GM19025 (cell line): ENCODE data around the gene ELL2.
"Not testable (repeated sequence)": the region's sequence is repeated elsewhere in the genome, so short reads cannot be mapped to it uniquely, and the experiment has no call there.

ENCODE experiments used
- ATAC-seq: cut with Tn5 transposase; IDR thresholded peaks from one replicate; pipeline ENCODE4 v1.9.1; 2021; ENCODE audit warnings: mild to moderate bottlenecking, low read depth, moderate library complexity; ENCODE audit not compliant: unreplicated experiment

ELL2 gene

DNA sequence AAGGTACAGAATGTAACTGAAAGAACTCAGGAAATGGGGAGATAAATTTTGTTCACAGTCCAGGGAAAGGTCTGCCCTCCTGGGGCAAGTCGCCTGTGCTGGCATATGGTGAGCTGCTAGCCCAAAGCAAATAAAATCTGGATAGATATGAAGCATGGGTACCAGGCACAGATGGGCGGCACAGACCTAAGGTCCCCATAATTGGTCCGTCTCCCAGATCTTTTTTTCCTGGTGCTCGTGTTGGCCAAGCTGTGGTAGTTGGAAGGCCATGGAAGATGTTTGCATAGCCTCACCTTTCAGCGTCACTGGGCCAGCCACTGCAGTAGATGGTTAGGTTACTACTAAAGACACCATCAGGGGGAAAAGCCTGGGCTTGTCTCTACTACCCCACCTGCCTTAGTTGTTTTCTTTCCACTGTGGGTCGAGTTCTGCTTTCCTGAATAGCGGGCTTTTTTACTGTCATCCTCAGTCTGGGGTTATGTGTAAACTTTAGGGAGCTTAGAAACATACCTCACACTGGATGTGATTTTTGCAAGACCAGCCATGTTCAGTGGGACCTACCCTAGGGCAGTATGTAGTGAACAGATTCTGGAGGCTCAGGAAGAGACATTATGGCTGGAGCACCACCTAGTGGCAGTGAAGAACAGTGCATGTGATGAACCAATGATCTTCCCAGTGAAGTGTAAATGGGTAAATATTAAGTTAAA lies 114.9 kb downstream of the ELL2 start:
- peak; percentile 53 for ATAC-seq

DNA sequence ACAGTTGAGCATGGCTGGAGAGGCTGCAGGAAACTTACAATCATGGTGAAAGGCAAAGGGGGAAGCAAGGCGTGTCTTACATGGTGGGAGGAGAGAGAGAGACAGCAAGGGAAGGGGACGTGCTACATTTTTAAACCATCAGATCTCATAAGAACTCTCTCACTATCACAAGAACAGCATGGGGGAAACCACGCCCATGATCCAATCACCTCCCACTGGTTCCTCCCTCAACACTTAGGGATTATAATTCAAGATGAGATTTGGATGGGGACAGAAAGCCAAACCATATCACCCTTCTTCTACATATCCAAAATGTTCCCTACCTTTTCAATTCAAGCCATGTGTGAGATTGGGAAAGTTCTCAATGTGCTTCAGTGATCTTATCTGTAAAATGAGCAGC lies 116.3 kb downstream of the ELL2 start:
- ATAC-seq, result no peak

GRCh38 chr5:95843733-95844223 lies 117.9 kb downstream of the ELL2 start:
- no peak for ATAC-seq

DNA sequence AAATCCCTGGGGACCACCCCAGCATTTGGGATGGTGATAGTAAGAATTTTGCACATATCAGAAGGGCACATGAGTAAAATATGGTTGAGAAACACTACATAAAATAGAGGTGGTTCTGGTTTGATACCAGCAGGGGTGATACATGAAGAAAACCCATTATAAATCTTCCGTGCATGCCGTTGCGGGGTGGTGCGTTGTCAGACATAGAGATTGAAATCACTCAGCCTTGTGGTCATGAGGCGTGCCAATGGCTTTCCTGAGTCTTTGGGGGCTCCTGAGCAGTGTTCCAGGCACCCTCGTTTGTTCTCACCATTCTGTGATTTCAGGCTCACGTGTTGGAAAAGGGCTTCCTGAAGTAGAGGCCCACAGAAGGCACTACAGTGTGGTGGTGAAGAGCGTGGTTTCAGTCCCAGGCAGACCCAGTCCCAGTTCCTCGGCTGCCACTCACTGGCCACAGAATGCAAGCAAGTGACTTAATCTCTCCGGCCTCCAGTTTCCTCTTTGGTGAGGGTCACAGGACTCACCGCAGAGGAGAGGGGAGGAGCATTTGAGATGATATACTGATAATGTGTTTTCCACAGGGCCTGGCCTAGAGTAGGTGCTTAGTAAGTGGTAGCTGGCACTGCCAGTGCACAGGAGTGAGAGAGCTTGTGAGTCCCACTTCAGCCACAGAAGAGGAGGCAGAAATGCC lies 118.7 kb downstream of the ELL2 start:
- ATAC-seq, result peak; percentile 93

DNA sequence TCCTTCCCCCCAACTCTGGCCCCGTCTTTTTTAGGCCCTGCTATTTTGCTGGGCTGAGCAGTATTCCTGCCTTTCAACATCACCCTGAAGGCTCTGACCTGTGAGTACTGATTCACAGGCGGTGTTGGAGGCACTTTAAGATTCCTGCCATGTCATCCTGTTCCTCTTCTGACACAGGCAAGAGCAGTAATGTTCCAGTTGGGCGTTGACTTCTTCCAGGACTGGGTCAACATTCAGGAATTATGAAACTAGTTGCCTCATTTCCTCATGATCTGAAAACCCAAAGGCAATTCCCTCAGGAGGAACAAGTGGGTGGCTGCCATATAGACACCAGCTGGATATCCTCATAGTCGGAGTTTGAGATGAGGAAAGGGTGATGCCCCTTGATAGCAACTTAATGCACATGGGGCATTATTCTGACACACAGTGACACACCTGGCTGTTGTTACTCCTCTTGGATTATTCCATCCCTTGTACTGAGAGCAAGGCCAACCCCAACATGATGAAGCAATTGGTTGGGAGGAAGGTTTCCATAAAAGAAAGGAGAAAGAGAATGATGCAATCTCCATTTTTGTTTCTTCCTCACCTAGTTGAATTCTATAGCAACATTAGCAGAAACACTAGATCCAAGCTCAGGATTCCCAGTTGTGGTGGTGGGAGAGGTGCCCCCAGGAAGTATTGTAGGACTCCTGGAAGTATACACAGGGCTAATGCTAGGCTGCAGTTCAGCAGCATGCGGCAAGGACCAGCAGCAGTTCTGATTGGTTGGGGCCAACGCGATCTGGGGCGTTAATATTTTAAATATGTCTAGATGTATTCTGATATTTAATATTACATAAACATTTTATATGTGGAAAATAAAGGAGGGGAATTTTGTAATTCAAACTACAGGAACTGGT lies 119.5 kb downstream of the ELL2 start:
- ATAC-seq, result no peak

- ATAC-seq, result no peak
These were observed 120.5 kb downstream of the ELL2 start for GRCh38 chr5:95840956-95841705.

GRCh38 chr5:95839658-95840057 lies 122.0 kb downstream of the ELL2 start:
- ATAC-seq, result no peak

GRCh38 chr5:95838556-95838955 lies 123.1 kb downstream of the ELL2 start:
- no peak for ATAC-seq

DNA sequence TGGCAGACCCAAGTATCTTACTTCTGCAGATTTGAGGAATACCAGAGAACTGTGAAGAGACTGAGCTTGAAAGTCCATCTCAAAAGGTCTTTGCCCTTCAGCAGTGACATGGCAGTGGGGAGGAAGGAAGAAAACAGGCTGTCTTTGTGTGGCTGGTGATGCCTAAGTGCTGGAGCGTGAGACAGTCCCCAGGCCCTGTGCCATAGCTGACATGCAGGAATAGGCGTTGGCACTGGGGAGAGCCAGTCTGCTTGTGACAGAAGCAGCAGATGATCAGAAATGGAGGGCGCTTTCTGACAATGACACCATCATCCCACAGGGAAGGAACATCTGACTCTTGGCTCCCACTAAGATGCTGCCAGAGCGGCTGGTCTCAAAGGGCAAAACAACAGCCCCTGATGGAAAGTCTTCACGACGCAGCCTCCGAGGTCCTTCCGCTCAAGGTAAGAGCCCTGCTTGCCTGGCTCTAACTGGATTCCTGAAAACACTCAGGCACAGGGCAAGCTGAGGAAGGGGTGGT lies 123.6 kb downstream of the ELL2 start:
- ATAC-seq, result no peak

GRCh38 chr5:95837492-95837891 lies 124.2 kb downstream of the ELL2 start:
- ATAC-seq, result no peak

DNA sequence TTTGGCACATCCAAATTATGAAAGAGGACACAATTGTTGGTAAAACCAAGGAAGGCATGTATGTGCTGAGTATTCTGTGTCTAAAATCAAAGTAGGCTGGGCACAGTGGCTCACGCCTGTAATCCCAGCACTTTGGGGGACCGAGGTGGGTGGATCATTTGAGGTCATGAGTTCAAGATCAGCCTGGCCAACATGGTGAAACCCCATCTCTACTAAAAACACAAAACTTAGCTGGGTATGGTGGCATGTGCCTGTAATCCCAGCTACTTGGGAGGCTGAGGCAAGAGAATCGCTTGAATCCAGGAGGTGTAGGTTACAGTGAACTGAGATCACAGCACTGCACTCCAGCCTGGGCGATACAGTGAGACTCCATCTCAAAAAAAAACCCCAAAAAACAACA lies 124.7 kb downstream of the ELL2 start:
- ATAC-seq, result not testable (repeated sequence)

DNA sequence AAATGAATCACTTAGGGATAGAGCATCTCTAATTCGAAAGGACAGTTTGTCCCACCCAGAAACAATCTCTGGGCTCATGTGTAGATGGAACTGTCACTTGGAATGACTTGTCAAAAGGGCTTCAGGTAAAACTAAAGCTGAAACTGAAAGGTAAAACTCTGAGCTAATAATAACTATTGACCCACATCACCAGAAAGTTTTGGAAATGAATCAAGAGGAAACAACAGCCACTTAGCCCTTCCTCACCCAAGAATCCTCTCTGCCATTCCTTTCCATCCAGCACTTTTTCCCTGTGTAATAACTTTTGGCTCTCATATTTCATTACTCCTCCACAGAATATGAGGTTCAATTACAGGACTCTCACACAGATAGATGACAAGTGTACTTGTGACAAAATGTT lies 125.1 kb downstream of the ELL2 start:
- no peak for ATAC-seq

GRCh38 chr5:95835682-95836385 lies 125.8 kb downstream of the ELL2 start:
- no peak for ATAC-seq
